HepG2 (cell line): ENCODE measurements around the gene NRN1L. TPM values are rescaled to one million over a fixed set of nuclear protein-coding genes. Genes with fewer than 3 reads are reported as not detected.

Experiments used
- BRCA1 ChIP-seq: sonication (generic); formaldehyde crosslinking; IDR thresholded peaks from 2 replicates; pipeline ENCODE4 v1.4.0; 2020; ENCODE audit warnings: missing genetic modification reagents
- HNF4G ChIP-seq, 2 experiments: sonication (generic) in 1 of 2; formaldehyde crosslinking in 1 of 2; IDR thresholded peaks; 2 replicates each; pipeline versions ENCODE4 v1.4.0 to v1.6.1; 2011 to 2020; ENCODE audit warnings: borderline replicate concordance in 2 of 2, low read depth in 2 of 2, mild to moderate bottlenecking in 2 of 2, low read length in 1 of 2, missing genetic modification reagents in 1 of 2, moderate library complexity in 1 of 2
- ISL2 ChIP-seq: sonication (generic); formaldehyde crosslinking; IDR thresholded peaks from 2 replicates; pipeline ENCODE4 v1.5.0; 2020; ENCODE audit warnings: missing genetic modification reagents
- MIXL1 ChIP-seq: IDR thresholded peaks from 2 replicates; pipeline ENCODE4 v1.6.1; 2016
- ZNF501 ChIP-seq: sonication (generic); formaldehyde crosslinking; IDR thresholded peaks from 2 replicates; pipeline ENCODE4 v1.5.1; 2020; ENCODE audit warnings: mild to moderate bottlenecking, moderate library complexity, missing genetic modification reagents
- ZNF724P ChIP-seq: sonication (generic); formaldehyde crosslinking; IDR thresholded peaks from 2 replicates; pipeline ENCODE4 v1.8.0; 2022; ENCODE audit warnings: missing genetic modification reagents, borderline replicate concordance
- ZNF773 ChIP-seq: sonication (generic); formaldehyde crosslinking; IDR thresholded peaks from 2 replicates; pipeline ENCODE4 v1.4.0; 2020; ENCODE audit warnings: missing genetic modification reagents, borderline replicate concordance
- ZSCAN9 ChIP-seq: IDR thresholded peaks from 2 replicates; pipeline ENCODE4 v1.6.1; 2016; ENCODE audit warnings: borderline replicate concordance
- polyA plus RNA-seq, 8 experiments: library from polyadenylated mRNA; depleted of rRNA in 3 of 8; stranded (reverse) in 7 of 8; unstranded in 1 of 8; fragments of >200 nt; fragmentation: Illumina TruSeq in 4 of 8; extraction: Trizol in 4 of 8; gene quantifications; 2 replicates each; pipeline versions ENCODE4 v1.2.1 to v1.2.3, GENCODE V29; 2011 to 2016; ENCODE audit warnings: low read depth in 4 of 8, missing spikeins in 1 of 8, mixed read lengths in 1 of 8; ENCODE audit not compliant: insufficient read depth in 1 of 8
- total RNA-seq, 5 experiments: library from RNA; depleted of rRNA; stranded (reverse); fragments of >200 nt; fragmentation: Illumina TruSeq; extraction: Trizol; gene quantifications; 2 replicates each; pipeline ENCODE4 v1.2.3, GENCODE V29; 2016; ENCODE audit warnings: low read depth in 1 of 5
- TF ChIP-seq, protein P1 (sequence below): sonication (generic); formaldehyde crosslinking; IDR thresholded peaks from 2 replicates; pipeline ENCODE4 v1.4.0; 2020; ENCODE audit warnings: mild to moderate bottlenecking, missing genetic modification reagents
- TF ChIP-seq, protein P2 (sequence below): sonication (generic); formaldehyde crosslinking; conservative IDR thresholded peaks from 2 replicates; pipeline ENCODE4 v1.4.0; 2020; ENCODE audit warnings: missing genetic modification reagents
- TF ChIP-seq, protein P3 (sequence below), 2 experiments: IDR thresholded peaks; 2 replicates each; pipeline ENCODE4 v1.6.1; 2011 to 2012; ENCODE audit warnings: low read length in 2 of 2, borderline replicate concordance in 1 of 2, low read depth in 1 of 2, mild to moderate bottlenecking in 1 of 2, moderate library complexity in 1 of 2
- TF ChIP-seq, protein P4 (sequence below): sonication (generic); formaldehyde crosslinking; IDR thresholded peaks from 2 replicates; pipeline ENCODE4 v1.4.0; 2020; ENCODE audit warnings: missing genetic modification reagents

Gene NRN1L
- total and polyA plus RNA-seq, 2 of the 13 experiments (the other 11 are each of a cell fraction or from before 2014, with no cell fraction given) = 0.53 to 1.2 TPM

DNA sequence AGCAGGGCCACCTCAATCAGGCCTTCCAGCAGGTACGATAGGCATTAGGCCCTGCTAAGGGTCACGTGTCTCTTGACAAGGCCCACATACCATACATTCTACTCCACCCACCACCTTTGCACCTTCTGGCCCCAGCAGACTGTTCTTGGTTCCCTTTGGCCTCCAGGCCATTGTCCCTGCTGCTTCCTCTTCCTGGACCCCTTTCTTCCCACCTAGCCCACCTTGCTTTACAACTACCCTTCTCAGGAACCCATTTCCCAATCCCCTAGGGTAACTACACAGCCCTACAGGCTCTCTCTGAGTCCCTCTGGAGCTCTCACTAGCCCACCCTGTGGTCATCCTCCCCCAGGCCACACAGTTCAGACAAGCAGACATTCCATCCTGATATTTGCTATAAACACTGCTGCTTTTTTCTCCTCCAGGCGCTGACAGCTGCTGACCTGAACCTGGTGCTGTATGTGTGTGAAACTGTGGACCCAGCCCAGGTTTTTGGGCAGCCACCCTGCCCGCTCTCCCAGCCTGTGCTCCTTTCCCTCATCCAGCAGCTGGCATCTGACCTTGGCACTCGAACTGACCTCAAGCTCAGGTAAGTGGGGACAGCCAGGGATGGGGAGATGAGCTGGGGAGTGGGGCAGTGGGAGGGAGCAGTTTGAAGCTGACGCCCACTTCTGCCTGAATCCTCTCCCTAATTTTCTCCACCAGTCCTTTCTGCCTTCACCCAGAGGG, 1.4 kb upstream of the NRN1L start (continued):
- TF ChIP-seq ZNF773 (CRISPR knock-in tag) = no peak
- TF ChIP-seq, protein P1, sequence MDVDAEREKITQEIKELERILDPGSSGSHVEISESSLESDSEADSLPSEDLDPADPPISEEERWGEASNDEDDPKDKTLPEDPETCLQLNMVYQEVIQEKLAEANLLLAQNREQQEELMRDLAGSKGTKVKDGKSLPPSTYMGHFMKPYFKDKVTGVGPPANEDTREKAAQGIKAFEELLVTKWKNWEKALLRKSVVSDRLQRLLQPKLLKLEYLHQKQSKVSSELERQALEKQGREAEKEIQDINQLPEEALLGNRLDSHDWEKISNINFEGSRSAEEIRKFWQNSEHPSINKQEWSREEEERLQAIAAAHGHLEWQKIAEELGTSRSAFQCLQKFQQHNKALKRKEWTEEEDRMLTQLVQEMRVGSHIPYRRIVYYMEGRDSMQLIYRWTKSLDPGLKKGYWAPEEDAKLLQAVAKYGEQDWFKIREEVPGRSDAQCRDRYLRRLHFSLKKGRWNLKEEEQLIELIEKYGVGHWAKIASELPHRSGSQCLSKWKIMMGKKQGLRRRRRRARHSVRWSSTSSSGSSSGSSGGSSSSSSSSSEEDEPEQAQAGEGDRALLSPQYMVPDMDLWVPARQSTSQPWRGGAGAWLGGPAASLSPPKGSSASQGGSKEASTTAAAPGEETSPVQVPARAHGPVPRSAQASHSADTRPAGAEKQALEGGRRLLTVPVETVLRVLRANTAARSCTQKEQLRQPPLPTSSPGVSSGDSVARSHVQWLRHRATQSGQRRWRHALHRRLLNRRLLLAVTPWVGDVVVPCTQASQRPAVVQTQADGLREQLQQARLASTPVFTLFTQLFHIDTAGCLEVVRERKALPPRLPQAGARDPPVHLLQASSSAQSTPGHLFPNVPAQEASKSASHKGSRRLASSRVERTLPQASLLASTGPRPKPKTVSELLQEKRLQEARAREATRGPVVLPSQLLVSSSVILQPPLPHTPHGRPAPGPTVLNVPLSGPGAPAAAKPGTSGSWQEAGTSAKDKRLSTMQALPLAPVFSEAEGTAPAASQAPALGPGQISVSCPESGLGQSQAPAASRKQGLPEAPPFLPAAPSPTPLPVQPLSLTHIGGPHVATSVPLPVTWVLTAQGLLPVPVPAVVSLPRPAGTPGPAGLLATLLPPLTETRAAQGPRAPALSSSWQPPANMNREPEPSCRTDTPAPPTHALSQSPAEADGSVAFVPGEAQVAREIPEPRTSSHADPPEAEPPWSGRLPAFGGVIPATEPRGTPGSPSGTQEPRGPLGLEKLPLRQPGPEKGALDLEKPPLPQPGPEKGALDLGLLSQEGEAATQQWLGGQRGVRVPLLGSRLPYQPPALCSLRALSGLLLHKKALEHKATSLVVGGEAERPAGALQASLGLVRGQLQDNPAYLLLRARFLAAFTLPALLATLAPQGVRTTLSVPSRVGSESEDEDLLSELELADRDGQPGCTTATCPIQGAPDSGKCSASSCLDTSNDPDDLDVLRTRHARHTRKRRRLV (CRISPR knock-in tag) = no peak
- TF ChIP-seq BRCA1 = no peak
- peak; percentile 37; the same call in 1 of the 2 replicates for TF ChIP-seq HNF4G (IDR thresholded peaks at IDR 0.05; ENCODE audit: borderline replicate concordance, low read depth, low read length)
- no peak for TF ChIP-seq HNF4G (CRISPR knock-in tag; IDR thresholded peaks at IDR 0.05; ENCODE audit: borderline replicate concordance, low read depth)
- TF ChIP-seq ZSCAN9 (CRISPR knock-in tag) = no peak
- TF ChIP-seq, protein P2, sequence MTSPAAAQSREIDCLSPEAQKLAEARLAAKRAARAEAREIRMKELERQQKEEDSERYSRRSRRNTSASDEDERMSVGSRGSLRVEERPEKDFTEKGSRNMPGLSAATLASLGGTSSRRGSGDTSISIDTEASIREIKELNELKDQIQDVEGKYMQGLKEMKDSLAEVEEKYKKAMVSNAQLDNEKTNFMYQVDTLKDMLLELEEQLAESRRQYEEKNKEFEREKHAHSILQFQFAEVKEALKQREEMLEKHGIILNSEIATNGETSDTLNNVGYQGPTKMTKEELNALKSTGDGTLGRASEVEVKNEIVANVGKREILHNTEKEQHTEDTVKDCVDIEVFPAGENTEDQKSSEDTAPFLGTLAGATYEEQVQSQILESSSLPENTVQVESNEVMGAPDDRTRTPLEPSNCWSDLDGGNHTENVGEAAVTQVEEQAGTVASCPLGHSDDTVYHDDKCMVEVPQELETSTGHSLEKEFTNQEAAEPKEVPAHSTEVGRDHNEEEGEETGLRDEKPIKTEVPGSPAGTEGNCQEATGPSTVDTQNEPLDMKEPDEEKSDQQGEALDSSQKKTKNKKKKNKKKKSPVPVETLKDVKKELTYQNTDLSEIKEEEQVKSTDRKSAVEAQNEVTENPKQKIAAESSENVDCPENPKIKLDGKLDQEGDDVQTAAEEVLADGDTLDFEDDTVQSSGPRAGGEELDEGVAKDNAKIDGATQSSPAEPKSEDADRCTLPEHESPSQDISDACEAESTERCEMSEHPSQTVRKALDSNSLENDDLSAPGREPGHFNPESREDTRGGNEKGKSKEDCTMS = no peak
- no peak for TF ChIP-seq ISL2 (CRISPR knock-in tag)
- TF ChIP-seq, protein P3, sequence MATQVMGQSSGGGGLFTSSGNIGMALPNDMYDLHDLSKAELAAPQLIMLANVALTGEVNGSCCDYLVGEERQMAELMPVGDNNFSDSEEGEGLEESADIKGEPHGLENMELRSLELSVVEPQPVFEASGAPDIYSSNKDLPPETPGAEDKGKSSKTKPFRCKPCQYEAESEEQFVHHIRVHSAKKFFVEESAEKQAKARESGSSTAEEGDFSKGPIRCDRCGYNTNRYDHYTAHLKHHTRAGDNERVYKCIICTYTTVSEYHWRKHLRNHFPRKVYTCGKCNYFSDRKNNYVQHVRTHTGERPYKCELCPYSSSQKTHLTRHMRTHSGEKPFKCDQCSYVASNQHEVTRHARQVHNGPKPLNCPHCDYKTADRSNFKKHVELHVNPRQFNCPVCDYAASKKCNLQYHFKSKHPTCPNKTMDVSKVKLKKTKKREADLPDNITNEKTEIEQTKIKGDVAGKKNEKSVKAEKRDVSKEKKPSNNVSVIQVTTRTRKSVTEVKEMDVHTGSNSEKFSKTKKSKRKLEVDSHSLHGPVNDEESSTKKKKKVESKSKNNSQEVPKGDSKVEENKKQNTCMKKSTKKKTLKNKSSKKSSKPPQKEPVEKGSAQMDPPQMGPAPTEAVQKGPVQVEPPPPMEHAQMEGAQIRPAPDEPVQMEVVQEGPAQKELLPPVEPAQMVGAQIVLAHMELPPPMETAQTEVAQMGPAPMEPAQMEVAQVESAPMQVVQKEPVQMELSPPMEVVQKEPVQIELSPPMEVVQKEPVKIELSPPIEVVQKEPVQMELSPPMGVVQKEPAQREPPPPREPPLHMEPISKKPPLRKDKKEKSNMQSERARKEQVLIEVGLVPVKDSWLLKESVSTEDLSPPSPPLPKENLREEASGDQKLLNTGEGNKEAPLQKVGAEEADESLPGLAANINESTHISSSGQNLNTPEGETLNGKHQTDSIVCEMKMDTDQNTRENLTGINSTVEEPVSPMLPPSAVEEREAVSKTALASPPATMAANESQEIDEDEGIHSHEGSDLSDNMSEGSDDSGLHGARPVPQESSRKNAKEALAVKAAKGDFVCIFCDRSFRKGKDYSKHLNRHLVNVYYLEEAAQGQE (IDR thresholded peaks at IDR 0.05; ENCODE audit: borderline replicate concordance in 1 of 2, low read depth in 1 of 2, low read length in 2 of 2) = no peak
- no peak for TF ChIP-seq MIXL1
- TF ChIP-seq ZNF724P (CRISPR knock-in tag) = no peak
- TF ChIP-seq, protein P4, sequence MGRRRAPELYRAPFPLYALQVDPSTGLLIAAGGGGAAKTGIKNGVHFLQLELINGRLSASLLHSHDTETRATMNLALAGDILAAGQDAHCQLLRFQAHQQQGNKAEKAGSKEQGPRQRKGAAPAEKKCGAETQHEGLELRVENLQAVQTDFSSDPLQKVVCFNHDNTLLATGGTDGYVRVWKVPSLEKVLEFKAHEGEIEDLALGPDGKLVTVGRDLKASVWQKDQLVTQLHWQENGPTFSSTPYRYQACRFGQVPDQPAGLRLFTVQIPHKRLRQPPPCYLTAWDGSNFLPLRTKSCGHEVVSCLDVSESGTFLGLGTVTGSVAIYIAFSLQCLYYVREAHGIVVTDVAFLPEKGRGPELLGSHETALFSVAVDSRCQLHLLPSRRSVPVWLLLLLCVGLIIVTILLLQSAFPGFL (CRISPR knock-in tag) = no peak
- no peak for TF ChIP-seq ZNF501 (CRISPR knock-in tag)
